ENCODE results near the gene SCOC.
A peak's percentile ranks its signal among the peaks of the same experiment; 100 is the strongest.
"Not testable (repeated sequence)": the region's sequence is repeated elsewhere in the genome, so short reads cannot be mapped to it uniquely, and the experiment has no call there.

The SCOC gene

GRCh38 chr4:140363051-140363450, 10.4 kb upstream of the SCOC start:
- no peak for DNase-seq

DNA sequence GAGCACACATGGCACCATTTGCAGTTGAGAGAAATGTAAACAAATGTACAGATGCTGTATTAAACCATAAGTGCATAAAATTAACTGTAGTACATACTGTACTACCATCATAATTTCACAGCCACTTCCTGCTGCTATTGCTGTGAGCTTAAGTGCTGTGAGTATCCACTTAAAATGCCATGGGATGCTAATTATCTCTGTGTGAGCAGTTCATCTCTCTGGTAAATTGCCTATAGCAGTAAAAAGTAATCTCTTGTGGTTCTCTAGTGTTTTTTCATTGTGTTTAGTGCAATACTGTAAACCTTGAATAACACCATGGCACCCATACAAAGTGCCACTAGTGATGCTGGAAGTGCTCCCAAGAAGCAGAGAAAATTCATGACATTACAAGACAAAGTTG, 9.9 kb upstream of the SCOC start:
- no peak for DNase-seq

GRCh38 chr4:140367738-140368137, 5.7 kb upstream of the SCOC start:
- DNase-seq, result no peak

DNA sequence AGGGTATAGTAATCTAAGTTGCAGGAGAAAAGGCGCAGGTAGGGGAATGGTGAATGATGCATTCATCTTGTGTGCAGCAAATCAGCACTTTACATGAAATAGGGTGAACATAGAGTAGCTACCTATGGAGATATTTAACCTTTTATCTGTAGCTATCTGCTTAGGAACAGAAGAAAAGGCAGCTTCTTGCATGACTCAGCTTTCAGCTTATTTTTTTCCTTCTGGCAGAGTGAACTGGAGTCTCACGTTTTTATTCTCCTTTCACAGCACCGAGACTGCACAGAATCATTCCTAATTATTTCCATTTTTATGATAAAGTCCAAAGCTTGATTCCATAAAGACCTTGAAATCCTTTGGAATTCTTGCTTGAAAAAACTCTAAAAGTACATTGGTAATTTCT, 4.8 kb upstream of the SCOC start:
- no peak for DNase-seq

DNA sequence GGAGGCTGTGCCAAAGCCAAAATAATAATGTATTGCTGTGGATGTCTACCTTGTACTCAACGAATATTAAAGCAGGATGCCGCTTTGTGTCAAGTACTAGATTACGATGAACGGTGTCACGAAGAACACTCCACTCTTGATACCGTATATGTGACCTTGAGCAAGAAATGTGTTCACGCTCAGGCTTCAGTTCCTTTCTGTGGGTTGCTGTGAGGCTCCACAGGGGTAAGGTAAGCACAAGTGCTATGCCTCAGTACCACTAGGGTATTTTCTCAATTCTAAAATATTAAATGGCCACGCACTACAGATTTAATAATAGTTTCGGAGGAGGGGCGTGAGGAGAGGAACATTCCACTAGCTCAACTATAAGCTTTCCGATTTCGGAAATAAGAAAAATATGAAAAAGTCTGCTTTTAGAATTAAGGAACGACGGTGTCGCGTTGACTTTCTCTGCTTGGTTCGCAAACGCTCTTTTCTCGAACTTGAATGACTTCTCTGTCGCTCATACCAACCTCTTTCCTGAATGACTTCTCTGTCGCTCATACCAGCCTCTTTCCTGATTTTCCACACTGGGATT, 607 bp upstream of the SCOC start:
- peak; percentile 4 for DNase-seq

- no peak for DNase-seq
Observed at GRCh38 chr4:140374130-140374477, 658 bp downstream of the SCOC start.

GRCh38 chr4:140382732-140383131, 9.3 kb downstream of the SCOC start:
- no peak for DNase-seq

- no peak for DNase-seq
Observed at GRCh38 chr4:140388015-140388414, 14.6 kb downstream of the SCOC start.

DNA sequence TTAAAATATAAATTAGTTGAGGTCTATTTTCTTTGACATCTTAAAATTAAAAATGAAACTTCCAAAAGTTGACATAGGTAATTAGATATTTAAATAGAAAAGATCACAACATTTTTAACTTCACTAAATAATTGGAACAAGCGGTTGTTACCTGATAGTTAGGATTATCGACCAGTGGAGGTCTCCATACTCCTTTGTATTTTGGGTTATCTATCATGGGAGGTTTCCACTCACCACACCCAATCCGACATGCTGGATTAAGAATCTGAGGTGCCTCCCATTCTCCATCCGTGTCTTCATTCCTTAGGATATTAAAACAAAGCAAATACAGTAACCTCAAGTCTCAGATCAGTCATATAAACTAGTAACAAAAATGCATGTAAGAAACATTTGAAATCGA, 22.2 kb downstream of the SCOC start:
- DNase-seq, result no peak

- DNase-seq, result no peak
Observed at GRCh38 chr4:140400111-140400510, 26.7 kb downstream of the SCOC start.

GRCh38 chr4:140406292-140406691, 32.8 kb downstream of the SCOC start:
- DNase-seq, result no peak

DNA sequence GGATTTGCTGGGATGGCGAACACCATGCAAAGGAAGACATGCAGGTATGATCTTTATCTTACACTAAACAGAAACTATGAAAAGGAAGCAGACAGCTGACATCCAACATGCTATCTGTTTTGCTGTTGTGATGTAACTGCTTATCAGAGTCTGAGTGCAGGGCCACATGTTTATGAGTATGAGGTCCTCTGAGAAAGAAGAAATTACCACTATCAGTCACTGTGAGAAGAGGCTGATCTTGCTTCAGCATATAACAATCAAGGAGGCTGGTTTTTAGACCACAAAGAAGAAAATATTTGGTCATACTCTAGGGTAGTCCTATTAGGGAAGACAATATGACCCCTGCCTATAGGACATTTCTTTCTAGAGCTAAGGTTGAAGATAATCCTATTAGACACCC, 35.5 kb downstream of the SCOC start:
- no peak for DNase-seq

GRCh38 chr4:140413130-140413969, 39.9 kb downstream of the SCOC start:
- not testable (repeated sequence) for DNase-seq

DNA sequence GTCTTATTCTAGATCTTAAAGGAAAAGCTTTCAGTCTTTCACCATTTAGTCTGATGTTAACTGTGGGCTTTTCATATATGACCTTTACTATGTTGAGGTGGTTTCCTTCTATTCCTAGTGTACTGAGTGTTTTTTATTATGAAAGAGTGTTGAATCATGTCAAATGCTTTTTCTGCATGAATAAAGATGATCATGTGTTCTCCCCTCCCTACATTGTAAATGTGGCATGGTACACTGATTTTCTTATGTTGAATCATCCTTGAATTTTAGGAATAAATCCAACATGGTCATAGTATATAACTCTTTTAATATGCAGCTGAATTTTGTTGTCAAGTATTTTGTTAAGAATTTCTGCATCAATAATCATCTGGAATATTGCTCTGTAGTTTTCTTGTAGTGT, 49.7 kb downstream of the SCOC start:
- DNase-seq, result no peak

- peak; percentile 1 for DNase-seq
Observed at GRCh38 chr4:140426610-140427105, 53.2 kb downstream of the SCOC start.

- DNase-seq, result peak; percentile 49
Observed at GRCh38 chr4:140427106-140427918, 53.9 kb downstream of the SCOC start, which contains the start of gene CLGN. Gene CLGN (minus strand): TSS chr4:140427648. CDS start chr4:140413078, 14,570 bp downstream.

DNA sequence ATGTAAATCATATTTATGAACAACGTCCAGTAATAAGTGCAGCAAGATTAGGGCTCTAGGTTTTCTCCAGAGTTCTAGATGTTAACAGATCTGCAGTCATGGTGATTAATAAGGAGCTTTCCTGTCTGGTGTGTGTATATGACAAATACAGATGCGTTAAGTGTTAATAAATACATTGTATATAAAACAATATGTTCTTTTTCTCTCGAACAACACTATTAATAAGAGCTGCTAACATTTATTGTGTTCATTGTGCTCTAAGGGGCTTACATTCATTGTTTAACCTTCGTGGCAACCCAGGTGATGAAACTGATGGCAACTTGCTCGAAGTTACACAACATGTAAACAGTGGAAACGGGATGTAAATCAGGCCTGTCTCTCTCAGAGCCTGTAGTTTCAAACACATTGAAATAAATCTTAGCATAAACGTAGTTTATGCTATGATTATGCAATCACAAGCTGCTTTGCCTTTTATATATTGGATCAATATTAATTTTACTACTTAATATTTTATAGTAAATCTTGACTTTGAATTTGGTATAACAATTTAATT, 54.5 kb downstream of the SCOC start:
- no peak for DNase-seq
